HepG2 (cell line): ENCODE results near the gene PLEKHH1. TPM values are rescaled to one million over a fixed set of nuclear protein-coding genes. Genes with fewer than 3 reads are reported as not detected.

Experiments
- ATAC-seq: fragments of 200-7000 bp; cut with Tn5 transposase; 3 replicates; pipeline ENCODE4 v1.9.1; 2020; ENCODE audit warnings: mild to moderate bottlenecking, moderate library complexity
- BruUV-seq: library from RNA; stranded (reverse); fragments of 400-500 nt; replicated peaks from 2 replicates; lab custom pipeline; 2021; lab: Mats Ljungman, UMichigan
- CTCF ChIA-PET: fragments of 300-600 bp; formaldehyde crosslinking; extraction: SDS; loops from one replicate; lab custom pipeline; 2021; ENCODE audit warnings: low total read pairs, inconsistent platforms, low intra/inter-chr PET ratio; lab: Yijun Ruan, JAX
- POLR2A ChIA-PET: fragments of 350-600 bp; sonication (Branson Sonifier 250); formaldehyde crosslinking; loops from one replicate; lab custom pipeline; 2020; ENCODE audit warnings: antibody characterized with exemption, inconsistent platforms; lab: Yijun Ruan, JAX
- DNase-seq: peaks from one replicate; pipeline ENCODE4 v3.0.0-alpha.2; 2015; ENCODE audit warnings: low spot score
- FAIRE-seq: peaks from 3 replicates; lab custom pipeline; 2011; peaks lifted over from hg19 to GRCh38; lab: Jason Lieb, UNC
- H2AFZ ChIP-seq: one replicate; pipeline ENCODE4 v1.6.1; 2011; ENCODE audit warnings: low read length, inconsistent platforms
- H3K27ac ChIP-seq: fragments of 300-600 bp; 3 replicates; pipeline ENCODE4 v1.8.0; 2011; ENCODE audit warnings: mixed run types, mild to moderate bottlenecking, mixed read lengths, low read length, inconsistent platforms; ENCODE audit not compliant: insufficient read depth; ENCODE audit errors: extremely low read length
- H3K27me3 ChIP-seq, 2 experiments: fragments of 200-600 bp in 1 of 2; 2 replicates in 1 of 2; 3 replicates in 1 of 2; pipeline versions ENCODE4 v1.6.0 to v1.8.0; 2011; ENCODE audit warnings: low read length in 2 of 2, mild to moderate bottlenecking in 2 of 2, moderate library complexity in 2 of 2, inconsistent platforms in 1 of 2; ENCODE audit not compliant: insufficient read depth in 2 of 2, control insufficient read depth in 1 of 2
- H3K36me3 ChIP-seq, 2 experiments: fragments of 200-600 bp in 1 of 2; replicated peaks in 1 of 2; 2 replicates in 1 of 2; 3 replicates in 1 of 2; pipeline versions ENCODE4 v1.5.1 to v1.8.0; 2011; ENCODE audit warnings: low read length in 2 of 2, inconsistent platforms in 1 of 2; ENCODE audit not compliant: insufficient read depth in 2 of 2, control insufficient read depth in 1 of 2
- H3K4me1 ChIP-seq: 2 replicates; pipeline ENCODE4 v1.5.1; 2012; ENCODE audit warnings: low read length, inconsistent platforms; ENCODE audit not compliant: insufficient read depth
- H3K4me2 ChIP-seq: 2 replicates; pipeline ENCODE4 v1.6.0; 2011; ENCODE audit warnings: low read depth, low read length, inconsistent platforms
- H3K4me3 ChIP-seq, 3 experiments: fragments of 200-600 bp in 1 of 3; sonication (generic), shearing (Covaris generic) in 1 of 3; replicated peaks in 1 of 3; 2 replicates each; pipeline ENCODE4 v1.5.1; 2011 to 2016; ENCODE audit warnings: low read length in 3 of 3, inconsistent platforms in 2 of 3, low read depth in 2 of 3, mild to moderate bottlenecking in 2 of 3, control low read depth in 1 of 3, mixed read lengths in 1 of 3; ENCODE audit not compliant: insufficient read depth in 1 of 3
- H3K79me2 ChIP-seq: one replicate; pipeline ENCODE4 v1.6.1; 2011; ENCODE audit warnings: low read length, inconsistent platforms; ENCODE audit not compliant: insufficient read depth
- H3K9ac ChIP-seq: 2 replicates; pipeline ENCODE4 v1.6.0; 2011; ENCODE audit warnings: mild to moderate bottlenecking, low read depth, low read length, inconsistent platforms; ENCODE audit not compliant: insufficient read depth
- H3K9me3 ChIP-seq: 2 replicates; pipeline ENCODE4 v1.5.1; 2012; ENCODE audit warnings: mild to moderate bottlenecking, low read length
- H4K20me1 ChIP-seq: 2 replicates; pipeline ENCODE4 v1.6.0; 2011; ENCODE audit warnings: inconsistent platforms, mild to moderate bottlenecking, low read length, moderate library complexity; ENCODE audit not compliant: insufficient read depth
- ATAD3A ChIP-seq: sonication (generic); formaldehyde crosslinking; IDR thresholded peaks from 2 replicates; pipeline ENCODE4 v1.4.0; 2020; ENCODE audit warnings: missing genetic modification reagents
- EZH2 ChIP-seq: conservative IDR thresholded peaks from 2 replicates; pipeline ENCODE4 v1.6.1; 2012; ENCODE audit warnings: mild to moderate bottlenecking, low read depth, low read length, moderate library complexity
- PRPF4 ChIP-seq: fragments of 200-400 bp; formaldehyde crosslinking; IDR thresholded peaks from 2 replicates; pipeline ENCODE4 v1.6.1; 2016; ENCODE audit warnings: low read length, low read depth; ENCODE audit not compliant: poor library complexity, severe bottlenecking
- SP1 ChIP-seq, 2 experiments: fragments of 450-650 bp in 1 of 2; sonication (generic) in 1 of 2; formaldehyde crosslinking in 1 of 2; IDR thresholded peaks; 2 replicates each; pipeline versions ENCODE4 v1.4.0 to v1.6.1; 2016 to 2020; ENCODE audit warnings: missing genetic modification reagents in 1 of 2
- TEF ChIP-seq: sonication (generic); formaldehyde crosslinking; IDR thresholded peaks from 2 replicates; pipeline ENCODE4 v1.5.0; 2020; ENCODE audit warnings: missing genetic modification reagents
- THAP11 ChIP-seq: IDR thresholded peaks from 2 replicates; pipeline ENCODE4 v1.6.1; 2016; ENCODE audit warnings: missing biosample characterization, missing genetic modification reagents
- YY1 ChIP-seq: IDR thresholded peaks from 2 replicates; pipeline ENCODE4 v1.6.1; 2011; ENCODE audit warnings: low read length, low read depth, moderate library complexity, mild to moderate bottlenecking; ENCODE audit not compliant: insufficient read depth, insufficient replicate concordance
- ZBTB34 ChIP-seq: sonication (generic); formaldehyde crosslinking; IDR thresholded peaks from 2 replicates; pipeline ENCODE4 v1.8.0; 2022; ENCODE audit warnings: mild to moderate bottlenecking, missing genetic modification reagents
- ZNF746 ChIP-seq: sonication (generic); formaldehyde crosslinking; IDR thresholded peaks from 2 replicates; pipeline ENCODE4 v1.8.0; 2022; ENCODE audit warnings: mild to moderate bottlenecking, missing genetic modification reagents
- ZNF891 ChIP-seq: sonication (generic); formaldehyde crosslinking; IDR thresholded peaks from 2 replicates; pipeline ENCODE4 v1.5.0; 2020; ENCODE audit warnings: mild to moderate bottlenecking, missing genetic modification reagents
- WGBS: methylation state at CpG from one replicate; pipeline ENCODE4 v1.1.6; 2017; ENCODE audit warnings: low lambda C conversion rate; 5-methylcytosine and 5-hydroxymethylcytosine counted together
- in situ Hi-C: cut with HindIII; loops from 2 replicates; pipeline ENCODE4 v1.10.0; 2017; ENCODE audit warnings: low pct_unique_long_range_greater_than_20kb; ENCODE audit not compliant: extremely low pct_ligation_motif_present
- intact Hi-C: fragments of 100-400 bp; cut with micrococcal nuclease; formaldehyde crosslinking; loops from one replicate; pipeline ENCODE4 v1.10.0; 2022; ENCODE audit not compliant: unreplicated experiment
- polyA plus RNA-seq, 8 experiments: library from polyadenylated mRNA; depleted of rRNA in 3 of 8; stranded (reverse) in 7 of 8; unstranded in 1 of 8; fragments of >200 nt; fragmentation: Illumina TruSeq in 4 of 8; extraction: Trizol in 4 of 8; gene quantifications; 2 replicates each; pipeline versions ENCODE4 v1.2.1 to v1.2.3, GENCODE V29; 2011 to 2016; ENCODE audit warnings: low read depth in 4 of 8, missing spikeins in 1 of 8, mixed read lengths in 1 of 8; ENCODE audit not compliant: insufficient read depth in 1 of 8
- total RNA-seq, 5 experiments: library from RNA; depleted of rRNA; stranded (reverse); fragments of >200 nt; fragmentation: Illumina TruSeq; extraction: Trizol; gene quantifications; 2 replicates each; pipeline ENCODE4 v1.2.3, GENCODE V29; 2016; ENCODE audit warnings: low read depth in 1 of 5

PLEKHH1 gene
- total and polyA plus RNA-seq, 2 of the 13 experiments (the other 11 are each of a cell fraction or from before 2014, with no cell fraction given): 8.6 to 15.8 TPM

- H3K9me3 ChIP-seq: peaks cover 11% of the 10 kb centered on the region
- no peak overlapping the region for H3K4me2 ChIP-seq
- no peak overlapping the region for H3K9ac ChIP-seq
- H3K4me3 ChIP-seq: no peak overlapping the region
- in situ Hi-C loops: no loop called here
- FAIRE-seq (no peak), DNase-seq (no peak), ATAC-seq (no peak)
- no peaks in the 10 kb centered on the region for H3K79me2 ChIP-seq
- no peak overlapping the region for H2AFZ ChIP-seq
- 29% methylated on average over 12 of the region's 13 CpGs for WGBS
- no peaks in the 10 kb centered on the region for H3K4me1 ChIP-seq
- peaks cover 3 to 10% of the 10 kb centered on the region in 2 experiments; a peak in 2 of 5 replicates for H3K27me3 ChIP-seq
- H4K20me1 ChIP-seq: no peaks in the 10 kb centered on the region
- TF ChIP-seq THAP11 (CRISPR knock-in tag) (no peak), ATAD3A (CRISPR knock-in tag) (no peak), TEF (CRISPR knock-in tag) (no peak), SP1 (IDR thresholded peaks at IDR 0.05) (no peak), SP1 (CRISPR knock-in tag; IDR thresholded peaks at IDR 0.05) (no peak), ZBTB34 (CRISPR knock-in tag) (no peak), YY1 (no peak), ZNF746 (CRISPR knock-in tag) (no peak), ZNF891 (CRISPR knock-in tag) (no peak), EZH2 (no peak), PRPF4 (no peak)
- no TSS peak for BruUV-seq
- ChIA-PET CTCF (no interaction called here), POLR2A (no interaction called here)
- H3K27ac ChIP-seq: no peak overlapping the region
- intact Hi-C loops: no loop called here
- no peaks in the 10 kb centered on the region for H3K36me3 ChIP-seq
Measured at GRCh38 chr14:67497216-67497615, 35.9 kb upstream of the PLEKHH1 start.
